ENCODE results near the gene SLC6A6.

- no peak for TF ChIP-seq CTCF (IDR thresholded peaks at IDR 0.05; ENCODE audit: poor library complexity)
- no peak for TF ChIP-seq EZH2phosphoT487 (IDR thresholded peaks at IDR 0.05; ENCODE audit: low read depth, severe bottlenecking, unreplicated experiment)
These were observed 26.8 kb downstream of the SLC6A6 start for GRCh38 chr3:14429237-14429636.

Measured in hepatocyte (in vitro differentiated cells).